Measurements from ENCODE around the gene LCNL1.

The LCNL1 gene

GRCh38 chr9:136975644-136976043, 7.1 kb upstream of the LCNL1 start:
- no peak for DNase-seq (ENCODE audit: low spot score)

- DNase-seq (ENCODE audit: low spot score), result no peak
Observed at GRCh38 chr9:136977223-136977622, 5.6 kb upstream of the LCNL1 start, which contains the start of gene PTGDS. PTGDS (plus strand) TSS chr9:136977504; CDS start chr9:136977579, 75 bp downstream.

GRCh38 chr9:136977649-136978072, 5.1 kb upstream of the LCNL1 start:
- no peak for DNase-seq (ENCODE audit: low spot score)

GRCh38 chr9:136978073-136978864, 4.5 kb upstream of the LCNL1 start:
- DNase-seq (ENCODE audit: low spot score), result peak; percentile 62

- no peak for DNase-seq (ENCODE audit: low spot score)
Observed at GRCh38 chr9:136978865-136979544, 3.8 kb upstream of the LCNL1 start.

- no peak for DNase-seq (ENCODE audit: low spot score)
Observed at GRCh38 chr9:136979769-136980587, 2.8 kb upstream of the LCNL1 start.

GRCh38 chr9:136980669-136981478, 1.9 kb upstream of the LCNL1 start:
- DNase-seq (ENCODE audit: low spot score), result no peak

GRCh38 chr9:136981588-136982231, 1.1 kb upstream of the LCNL1 start:
- no peak for DNase-seq (ENCODE audit: low spot score)

GRCh38 chr9:136983167-136983566, 374 bp downstream of the LCNL1 start:
- DNase-seq (ENCODE audit: low spot score), result no peak

- no peak for DNase-seq (ENCODE audit: low spot score)
Observed at GRCh38 chr9:136983656-136984314, 992 bp downstream of the LCNL1 start.

GRCh38 chr9:136984464-136985026, 1.8 kb downstream of the LCNL1 start:
- no peak for DNase-seq (ENCODE audit: low spot score)

- DNase-seq (ENCODE audit: low spot score), result no peak
Observed at GRCh38 chr9:136985027-136985602, 2.3 kb downstream of the LCNL1 start.

GRCh38 chr9:136985853-136986252, 3.1 kb downstream of the LCNL1 start:
- no peak for DNase-seq (ENCODE audit: low spot score)

- DNase-seq (ENCODE audit: low spot score), result no peak
Observed at GRCh38 chr9:136988872-136989271, 6.1 kb downstream of the LCNL1 start.

GRCh38 chr9:136990242-136990911, 7.6 kb downstream of the LCNL1 start:
- no peak for DNase-seq (ENCODE audit: low spot score)

- DNase-seq (ENCODE audit: low spot score), result peak; percentile 92
Observed at GRCh38 chr9:136991993-136992818, 9.4 kb downstream of the LCNL1 start, which contains the start of gene PAXX. PAXX (plus strand) TSS chr9:136992422; CDS start chr9:136992444, 22 bp downstream.

GRCh38 chr9:136992819-136993369, 10.1 kb downstream of the LCNL1 start:
- no peak for DNase-seq (ENCODE audit: low spot score)

Data from LoVo (cell line).